Mucosa of descending colon (tissue), 3 donors: ENCODE results near the gene ABHD2. TPM values are rescaled to one million over a fixed set of nuclear protein-coding genes. Genes with fewer than 3 reads are reported as not detected.

ENCODE experiments used
- ATAC-seq: fragments of 200-7000 bp; cut with Tn5 transposase; one replicate; pipeline ENCODE4 v1.9.1; 2020; ENCODE audit warnings: mild to moderate bottlenecking, moderate library complexity
- DNase-seq, 3 donors: peaks; one replicate each; pipeline ENCODE4 v3.0.0-alpha.2; 2020
- H3K36me3 ChIP-seq: fragments of 200-600 bp; one replicate; pipeline ENCODE4 v1.8.0; 2021; ENCODE audit warnings: low read depth, mild to moderate bottlenecking
- H3K4me1 ChIP-seq: fragments of 200-600 bp; one replicate; pipeline ENCODE4 v1.8.0; 2021; ENCODE audit warnings: low read depth, mild to moderate bottlenecking
- H3K4me3 ChIP-seq: fragments of 200-600 bp; one replicate; pipeline ENCODE4 v1.8.0; 2021; ENCODE audit warnings: mild to moderate bottlenecking
- H3K9me3 ChIP-seq: fragments of 200-600 bp; one replicate; pipeline ENCODE4 v1.8.0; 2021; ENCODE audit warnings: mild to moderate bottlenecking
- intact Hi-C, 2 donors: fragments of 100-400 bp; cut with DNase I in 1 of 2; cut with micrococcal nuclease in 1 of 2; formaldehyde crosslinking; loops; one replicate each; pipeline versions ENCODE4 v1.11.0 to v1.11.1; 2022; cut with DNase I, micrococcal nuclease
- total RNA-seq, 3 donors: library from RNA; stranded (reverse); fragmentation: NEBNext Ultra II Directional in 2 of 3; extraction: Animal tissue kit (Norgen Biotek cat#: 25700) in 2 of 3; gene quantifications; one replicate each; pipeline versions ENCODE4 v1.2.1 to v1.2.4, GENCODE V29; 2021 to 2023
- TF ChIP-seq, protein P1 (sequence below): fragments of 200-600 bp; IDR thresholded peaks from one replicate; pipeline ENCODE4 v1.8.0; 2022; ENCODE audit warnings: antibody characterized with exemption, mild to moderate bottlenecking
- donor health status: DM: no; HTN: no; CAD: no; lungs with moderate emphysema.
- donor health status: DM: no; HTN: no; CAD: no.
- donor health status: DM: no; HTN: yes; CAD: no.

Gene ABHD2
- total RNA-seq, 3 donors from 2014 or later, result 82.2 to 156 (median 92.7) TPM

DNA sequence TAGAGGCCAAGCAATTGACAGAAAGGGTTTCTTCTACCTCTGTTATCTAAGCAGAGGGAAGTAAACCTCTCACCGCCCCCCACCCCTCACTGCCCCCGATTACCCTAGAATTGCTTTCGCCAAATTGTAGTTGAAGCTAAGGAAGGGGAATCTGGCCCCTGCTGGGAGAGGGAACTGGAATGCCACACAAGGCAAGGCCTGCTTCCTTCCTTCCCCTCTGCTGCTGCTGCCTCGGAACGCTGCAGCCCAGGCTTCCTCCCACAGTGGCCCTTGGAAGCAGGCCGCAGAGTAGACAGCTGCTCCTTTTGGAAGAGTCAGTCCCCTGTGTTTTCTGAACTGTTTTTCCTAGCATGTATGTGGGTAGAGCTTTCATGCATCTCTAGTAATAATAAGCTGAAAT, 111.5 kb downstream of the ABHD2 start:
- Histone ChIP-seq H3K4me3 (no peak overlapping the region), H3K4me1 (no peaks in the 10 kb centered on the region), H3K36me3 (no peaks in the 10 kb centered on the region), H3K9me3 (no peaks in the 10 kb centered on the region)
- intact Hi-C loops, result no loop called here
- no peak for DNase-seq
- TF ChIP-seq, protein P1, sequence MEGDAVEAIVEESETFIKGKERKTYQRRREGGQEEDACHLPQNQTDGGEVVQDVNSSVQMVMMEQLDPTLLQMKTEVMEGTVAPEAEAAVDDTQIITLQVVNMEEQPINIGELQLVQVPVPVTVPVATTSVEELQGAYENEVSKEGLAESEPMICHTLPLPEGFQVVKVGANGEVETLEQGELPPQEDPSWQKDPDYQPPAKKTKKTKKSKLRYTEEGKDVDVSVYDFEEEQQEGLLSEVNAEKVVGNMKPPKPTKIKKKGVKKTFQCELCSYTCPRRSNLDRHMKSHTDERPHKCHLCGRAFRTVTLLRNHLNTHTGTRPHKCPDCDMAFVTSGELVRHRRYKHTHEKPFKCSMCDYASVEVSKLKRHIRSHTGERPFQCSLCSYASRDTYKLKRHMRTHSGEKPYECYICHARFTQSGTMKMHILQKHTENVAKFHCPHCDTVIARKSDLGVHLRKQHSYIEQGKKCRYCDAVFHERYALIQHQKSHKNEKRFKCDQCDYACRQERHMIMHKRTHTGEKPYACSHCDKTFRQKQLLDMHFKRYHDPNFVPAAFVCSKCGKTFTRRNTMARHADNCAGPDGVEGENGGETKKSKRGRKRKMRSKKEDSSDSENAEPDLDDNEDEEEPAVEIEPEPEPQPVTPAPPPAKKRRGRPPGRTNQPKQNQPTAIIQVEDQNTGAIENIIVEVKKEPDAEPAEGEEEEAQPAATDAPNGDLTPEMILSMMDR, result no peak
- ATAC-seq, result no peak

DNA sequence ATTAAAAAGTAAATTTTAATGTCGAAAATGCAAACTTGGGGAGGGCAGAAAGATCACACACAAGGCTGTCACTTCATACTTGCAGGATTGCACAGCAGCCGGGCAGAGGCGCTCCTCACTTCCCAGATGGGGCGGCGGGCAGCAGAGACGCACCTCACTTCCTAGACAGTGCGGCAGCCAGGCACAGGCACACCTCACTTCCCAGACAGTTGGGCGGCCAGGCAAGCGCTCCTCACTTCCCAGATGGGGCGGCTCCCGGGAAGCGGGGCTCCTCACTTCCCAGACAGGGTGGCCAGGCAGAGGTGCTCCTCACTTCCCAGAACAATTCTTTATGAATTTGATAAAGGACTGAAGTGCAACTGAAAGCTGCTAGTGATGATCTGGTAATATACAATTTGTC, 111.9 kb downstream of the ABHD2 start:
- ATAC-seq (no peak), DNase-seq (no peak)
- Histone ChIP-seq H3K4me3 (no peak overlapping the region), H3K36me3 (no peaks in the 10 kb centered on the region), H3K9me3 (no peaks in the 10 kb centered on the region), H3K4me1 (no peaks in the 10 kb centered on the region)
- TF ChIP-seq, protein P1, result no peak
- intact Hi-C loops, result no loop called here

DNA sequence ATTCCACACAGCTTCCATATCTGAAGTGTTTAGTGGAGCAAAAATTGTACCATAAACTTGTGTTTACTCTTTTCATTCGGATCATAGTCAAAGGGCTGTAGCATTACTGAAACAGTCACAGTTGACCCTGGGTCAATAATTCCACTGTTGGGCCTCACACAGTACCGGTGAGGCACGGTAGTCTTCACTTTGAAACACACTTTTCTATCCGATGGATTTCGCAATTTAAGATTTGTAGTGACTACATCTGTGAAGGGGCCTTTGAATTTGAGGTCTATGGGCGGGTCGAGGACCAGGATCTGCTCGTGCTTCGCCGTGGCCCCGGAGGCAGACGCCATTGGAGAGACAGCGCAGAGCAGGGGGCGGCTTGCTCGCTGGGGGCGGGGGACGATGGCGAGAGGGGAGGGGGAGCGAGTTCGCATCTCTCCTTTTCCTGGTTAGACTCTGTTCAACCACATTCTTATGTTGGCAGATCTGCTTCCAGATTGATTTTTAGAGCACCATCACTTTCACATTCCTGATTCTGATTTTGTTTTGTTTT, 113.3 kb downstream of the ABHD2 start:
- H3K4me3 ChIP-seq, result no peak overlapping the region
- DNase-seq (no peak), ATAC-seq (no peak)
- no peaks in the 10 kb centered on the region for H3K4me1 ChIP-seq
- no peaks in the 10 kb centered on the region for H3K36me3 ChIP-seq
- TF ChIP-seq, protein P1, result no peak
- H3K9me3 ChIP-seq, result no peaks in the 10 kb centered on the region
- intact Hi-C loops, result no loop called here

DNA sequence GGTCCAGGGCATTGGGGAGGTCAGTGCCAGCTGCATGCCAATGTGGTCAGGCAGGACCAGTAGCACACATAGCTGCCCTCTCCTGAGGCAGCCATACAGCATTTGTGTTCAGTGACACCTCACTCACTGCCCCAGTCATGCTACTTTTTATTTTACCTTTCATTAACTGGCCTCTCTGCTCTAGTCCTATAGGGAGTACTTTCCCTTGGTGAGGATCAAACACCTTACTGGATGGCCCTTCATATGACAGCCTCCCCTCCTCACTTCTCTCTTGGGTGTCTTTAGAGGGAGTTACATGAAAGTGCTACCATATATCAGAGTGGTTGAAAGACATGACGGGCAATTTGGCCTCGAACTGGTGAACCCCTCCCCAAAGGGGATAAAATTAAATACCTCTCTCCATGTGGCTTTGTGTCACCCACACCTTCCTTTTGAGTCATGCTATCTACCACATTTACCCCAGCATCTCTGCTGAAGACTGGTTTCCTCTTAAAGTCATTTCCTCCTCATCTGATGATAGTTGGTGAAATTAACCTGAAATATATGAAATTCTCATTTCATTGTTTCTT, 115.5 kb downstream of the ABHD2 start:
- Histone ChIP-seq H3K4me1 (peaks cover 7% of the 10 kb centered on the region), H3K9me3 (no peaks in the 10 kb centered on the region), H3K36me3 (no peaks in the 10 kb centered on the region), H3K4me3 (no peak overlapping the region)
- DNase-seq (no peak), ATAC-seq (no peak)
- TF ChIP-seq, protein P1, result no peak
- intact Hi-C loops, result no loop called here

DNA sequence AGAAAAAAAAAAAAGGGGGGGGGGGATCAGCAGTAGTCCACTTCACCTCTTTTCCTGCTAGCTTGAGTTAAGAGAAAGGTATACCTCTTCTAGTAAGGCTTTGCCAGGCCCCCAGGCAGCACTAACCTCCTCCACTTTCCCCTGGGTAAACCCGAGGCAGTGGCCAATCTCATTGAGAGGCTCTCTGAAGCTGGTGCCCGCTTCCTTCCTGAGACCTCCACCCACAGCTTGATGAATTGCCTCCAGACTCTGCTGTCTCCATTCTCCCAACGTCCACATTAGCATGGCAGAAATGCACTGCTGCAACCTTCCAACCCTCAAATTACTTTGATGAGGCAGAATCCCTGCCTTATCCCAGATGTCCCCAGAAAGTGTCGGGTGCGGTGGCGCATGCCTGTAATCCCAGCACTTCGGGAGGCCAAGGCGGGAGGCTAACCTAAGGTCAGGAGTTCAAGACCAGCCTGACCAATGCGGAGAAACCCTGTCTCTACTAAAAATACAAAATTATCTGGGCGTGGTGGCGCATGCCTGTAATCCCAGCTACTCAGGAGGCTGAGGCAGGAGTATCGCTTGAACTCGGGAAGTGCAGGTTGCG, 117.8 kb downstream of the ABHD2 start:
- intact Hi-C loops, result no loop called here
- TF ChIP-seq, protein P1, result no peak
- H3K9me3 ChIP-seq, result no peaks in the 10 kb centered on the region
- ATAC-seq (no peak), DNase-seq (no peak)
- no peak overlapping the region for H3K4me3 ChIP-seq
- H3K36me3 ChIP-seq, result no peaks in the 10 kb centered on the region
- peaks cover 7% of the 10 kb centered on the region for H3K4me1 ChIP-seq
